Activated CD8-positive, alpha-beta T cell treated with anti-CD3 and anti-CD28 coated beads for 36 hours (primary cell): ENCODE measurements around the gene OPCML. TPM values are rescaled to one million over a fixed set of nuclear protein-coding genes. Genes with fewer than 3 reads are reported as not detected.

Experiments used
- ATAC-seq: fragments of 200-7000 bp; cut with Tn5 transposase; one replicate; pipeline ENCODE4 v1.10.0; 2021; ENCODE audit warnings: mild to moderate bottlenecking, moderate library complexity
- CTCF ChIA-PET: fragments of 350-600 bp; sonication (Branson Sonifier 250); formaldehyde crosslinking; loops from one replicate; lab custom pipeline; 2021; ENCODE audit warnings: antibody characterized with exemption; lab: Charles Lee
- POLR2A ChIA-PET: fragments of 350-600 bp; sonication (Branson Sonifier 250); formaldehyde crosslinking; loops from one replicate; lab custom pipeline; 2021; ENCODE audit warnings: antibody characterized with exemption; lab: Charles Lee
- DNase-seq: peaks from one replicate; pipeline ENCODE4 v3.0.0-alpha.2; 2020
- H3K27ac Mint-ChIP-seq: one replicate; pipeline ENCODE4 v1.8.0; 2021; ENCODE audit warnings: mild to moderate bottlenecking, mixed read lengths
- H3K27me3 Mint-ChIP-seq: one replicate; pipeline ENCODE4 v1.8.0; 2021; ENCODE audit warnings: mixed read lengths
- H3K36me3 Mint-ChIP-seq: one replicate; pipeline ENCODE4 v1.8.0; 2021; ENCODE audit warnings: low read depth, mixed read lengths
- H3K4me1 Mint-ChIP-seq: one replicate; pipeline ENCODE4 v1.8.0; 2021; ENCODE audit warnings: low read depth, mixed read lengths
- H3K4me3 Mint-ChIP-seq: one replicate; pipeline ENCODE4 v1.8.0; 2021; ENCODE audit warnings: mild to moderate bottlenecking, moderate library complexity, mixed read lengths
- H3K9me3 Mint-ChIP-seq: one replicate; pipeline ENCODE4 v1.8.0; 2021; ENCODE audit warnings: mixed read lengths
- CTCF ChIP-seq: fragments of 200-600 bp; IDR thresholded peaks from one replicate; pipeline ENCODE4 v1.8.0; 2022; ENCODE audit warnings: antibody characterized with exemption, mild to moderate bottlenecking
- intact Hi-C: fragments of 100-400 bp; cut with micrococcal nuclease; formaldehyde crosslinking; loops from one replicate; pipeline ENCODE4 v1.10.0; 2022
- total RNA-seq, 2 experiments: library from RNA; stranded (reverse); gene quantifications; one replicate each; pipeline ENCODE4 v1.2.3, GENCODE V29; 2021

Gene OPCML
- total RNA-seq, 2 experiments from 2014 or later, result not detected

DNA sequence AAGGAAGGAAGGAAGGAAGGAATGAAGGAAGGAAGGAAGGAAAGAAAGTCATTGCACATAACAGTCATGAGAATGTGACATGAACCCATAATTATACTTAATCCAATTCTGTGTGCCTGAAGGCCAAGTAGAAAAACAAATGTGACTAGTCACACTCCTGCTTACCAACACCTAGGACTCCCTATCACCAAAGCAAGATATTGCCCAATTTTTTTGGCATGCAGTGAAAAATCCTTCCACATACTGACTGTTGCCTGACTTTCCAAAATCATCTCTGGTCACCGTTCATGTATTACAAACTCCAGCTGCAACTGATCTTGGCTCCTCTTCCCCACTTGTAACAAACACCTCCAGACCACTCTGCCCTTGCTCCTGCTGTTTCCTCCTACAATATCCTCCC is 516.8 kb downstream of the OPCML start:
- ChIA-PET POLR2A (no interaction called here), CTCF (no interaction called here)
- Mint-ChIP-seq H3K27ac (no peak overlapping the region), H3K27me3 (no peaks in the 10 kb centered on the region), H3K9me3 (no peaks in the 10 kb centered on the region), H3K4me3 (no peak overlapping the region), H3K36me3 (no peaks in the 10 kb centered on the region), H3K4me1 (no peaks in the 10 kb centered on the region)
- intact Hi-C loops, result no loop called here
- ATAC-seq (no peak), DNase-seq (no peak)
- no peak for TF ChIP-seq CTCF

GRCh38 chr11:133014337-133014736 is 518.0 kb downstream of the OPCML start:
- POLR2A ChIA-PET, result no interaction called here
- no peak overlapping the region for H3K4me3 Mint-ChIP-seq

DNA sequence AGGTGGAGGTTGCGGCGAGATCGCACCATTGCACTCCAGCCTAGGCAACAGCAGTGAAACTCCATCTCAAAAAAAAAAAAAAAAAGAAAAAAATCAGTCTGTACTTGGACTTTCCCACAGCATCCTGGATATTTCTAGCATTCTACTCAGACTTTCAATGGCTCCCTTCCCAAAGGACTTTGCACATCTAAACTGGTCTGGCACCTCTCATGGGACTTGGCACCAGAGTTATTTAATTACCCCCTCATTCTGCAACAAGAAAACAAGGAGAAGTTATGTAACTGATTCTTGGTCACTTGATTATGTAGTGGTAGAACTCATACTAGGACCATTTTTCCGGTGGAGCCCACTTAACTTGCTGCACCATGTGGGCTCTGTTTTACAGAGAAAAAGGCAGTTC is 519.5 kb downstream of the OPCML start:
- TF ChIP-seq CTCF, result no peak
- ATAC-seq (no peak), DNase-seq (no peak)
- Mint-ChIP-seq H3K27ac (no peak overlapping the region), H3K27me3 (no peaks in the 10 kb centered on the region), H3K36me3 (no peaks in the 10 kb centered on the region), H3K9me3 (no peaks in the 10 kb centered on the region), H3K4me3 (no peak overlapping the region), H3K4me1 (no peaks in the 10 kb centered on the region)
- ChIA-PET CTCF (no interaction called here), POLR2A (no interaction called here)
- intact Hi-C loops, result no loop called here

More at GRCh38 chr11:133014337-133014736, 518.0 kb downstream of the OPCML start:
- intact Hi-C loops, result no loop called here
- H3K27ac Mint-ChIP-seq, result no peak overlapping the region
- no peak for DNase-seq
- H3K36me3 Mint-ChIP-seq, result no peaks in the 10 kb centered on the region
- ATAC-seq, result no peak
- no peaks in the 10 kb centered on the region for H3K9me3 Mint-ChIP-seq
- no peaks in the 10 kb centered on the region for H3K27me3 Mint-ChIP-seq
- CTCF ChIA-PET, result no interaction called here
- TF ChIP-seq CTCF, result no peak
- H3K4me1 Mint-ChIP-seq, result no peaks in the 10 kb centered on the region

- no peaks in the 10 kb centered on the region for H3K4me1 Mint-ChIP-seq
- no peak overlapping the region for H3K27ac Mint-ChIP-seq
- intact Hi-C loops, result no loop called here
- no peaks in the 10 kb centered on the region for H3K9me3 Mint-ChIP-seq
- H3K27me3 Mint-ChIP-seq, result no peaks in the 10 kb centered on the region
- no peak for TF ChIP-seq CTCF
- no peak for ATAC-seq
- ChIA-PET POLR2A (no interaction called here), CTCF (no interaction called here)
- no peaks in the 10 kb centered on the region for H3K36me3 Mint-ChIP-seq
- no peak overlapping the region for H3K4me3 Mint-ChIP-seq
- DNase-seq, result no peak
Observed at GRCh38 chr11:133011604-133012003, 520.7 kb downstream of the OPCML start.

- DNase-seq (no peak), ATAC-seq (no peak)
- H3K9me3 Mint-ChIP-seq, result no peaks in the 10 kb centered on the region
- POLR2A ChIA-PET, result no interaction called here
- intact Hi-C loops, result no loop called here
- no peaks in the 10 kb centered on the region for H3K27me3 Mint-ChIP-seq
- TF ChIP-seq CTCF, result no peak
- CTCF ChIA-PET, result no interaction called here
- no peak overlapping the region for H3K4me3 Mint-ChIP-seq
- no peaks in the 10 kb centered on the region for H3K36me3 Mint-ChIP-seq
- H3K27ac Mint-ChIP-seq, result no peak overlapping the region
- H3K4me1 Mint-ChIP-seq, result no peaks in the 10 kb centered on the region
Observed at GRCh38 chr11:133007027-133007584, 525.2 kb downstream of the OPCML start.
